ENCODE data around the gene GLP1R. TPM values are rescaled to one million over a fixed set of nuclear protein-coding genes. Genes with fewer than 3 reads are reported as not detected.

Gene GLP1R
- total and polyA plus RNA-seq, 4 donors = 0.06 to 1.3 (median 0.13) TPM

DNA sequence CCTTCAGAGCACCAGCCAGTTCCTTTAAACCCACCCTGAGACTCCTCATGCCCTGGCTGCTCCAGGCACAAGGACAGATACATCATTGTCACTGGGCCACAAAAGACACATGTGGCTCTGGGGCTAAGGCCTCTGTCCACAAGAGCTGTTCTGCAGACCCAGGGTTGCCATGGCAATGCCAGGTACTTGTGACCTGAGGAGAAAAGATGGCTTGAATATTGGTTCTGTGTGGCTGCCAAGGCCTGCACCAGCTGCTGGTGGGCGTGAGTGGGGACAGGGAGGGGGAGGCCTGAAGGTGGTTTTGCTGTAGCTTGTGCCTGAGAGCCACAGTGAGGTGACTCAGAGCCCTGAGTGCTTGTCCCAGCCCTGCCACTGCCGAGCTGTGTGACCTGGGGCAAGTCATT lies 34.7 kb downstream of the GLP1R start:
- Histone ChIP-seq H3K9ac (ENCODE audit: insufficient read depth in 1 of 2, low read length in 2 of 2) (no peak overlapping the region), H3K27me3 (ENCODE audit: control insufficient read depth in 3 of 3, insufficient read depth in 3 of 3, low read length in 2 of 3) (no peaks in the 10 kb centered on the region), H3K9me3 (ENCODE audit: control insufficient read depth in 4 of 4, insufficient read depth in 3 of 4, low read length in 3 of 4) (no peaks in the 10 kb centered on the region), H3K36me3 (ENCODE audit: control insufficient read depth in 4 of 4, insufficient read depth in 4 of 4, low read length in 4 of 4) (no peaks in the 10 kb centered on the region), H3K27ac (ENCODE audit: low read depth in 1 of 2, low read length in 1 of 2) (no peak overlapping the region), H3K4me3 (no peak overlapping the region), H3K4me1 (ENCODE audit: control insufficient read depth in 5 of 5, insufficient read depth in 5 of 5, low read length in 5 of 5) (peaks cover 0 to 31% (median 0%) of the 10 kb centered on the region in 5 donors)
- TF ChIP-seq, protein P1, sequence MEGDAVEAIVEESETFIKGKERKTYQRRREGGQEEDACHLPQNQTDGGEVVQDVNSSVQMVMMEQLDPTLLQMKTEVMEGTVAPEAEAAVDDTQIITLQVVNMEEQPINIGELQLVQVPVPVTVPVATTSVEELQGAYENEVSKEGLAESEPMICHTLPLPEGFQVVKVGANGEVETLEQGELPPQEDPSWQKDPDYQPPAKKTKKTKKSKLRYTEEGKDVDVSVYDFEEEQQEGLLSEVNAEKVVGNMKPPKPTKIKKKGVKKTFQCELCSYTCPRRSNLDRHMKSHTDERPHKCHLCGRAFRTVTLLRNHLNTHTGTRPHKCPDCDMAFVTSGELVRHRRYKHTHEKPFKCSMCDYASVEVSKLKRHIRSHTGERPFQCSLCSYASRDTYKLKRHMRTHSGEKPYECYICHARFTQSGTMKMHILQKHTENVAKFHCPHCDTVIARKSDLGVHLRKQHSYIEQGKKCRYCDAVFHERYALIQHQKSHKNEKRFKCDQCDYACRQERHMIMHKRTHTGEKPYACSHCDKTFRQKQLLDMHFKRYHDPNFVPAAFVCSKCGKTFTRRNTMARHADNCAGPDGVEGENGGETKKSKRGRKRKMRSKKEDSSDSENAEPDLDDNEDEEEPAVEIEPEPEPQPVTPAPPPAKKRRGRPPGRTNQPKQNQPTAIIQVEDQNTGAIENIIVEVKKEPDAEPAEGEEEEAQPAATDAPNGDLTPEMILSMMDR (IDR thresholded peaks at IDR 0.05; ENCODE audit: control extremely low read depth, extremely low read depth) = no peak
- no peak for ATAC-seq (ENCODE audit: insufficient read depth, low FRiP score)
- no peak for DNase-seq
- WGBS, 2 donors = 57 to 62% methylated on average over 2 of the region's 2 CpGs

DNA sequence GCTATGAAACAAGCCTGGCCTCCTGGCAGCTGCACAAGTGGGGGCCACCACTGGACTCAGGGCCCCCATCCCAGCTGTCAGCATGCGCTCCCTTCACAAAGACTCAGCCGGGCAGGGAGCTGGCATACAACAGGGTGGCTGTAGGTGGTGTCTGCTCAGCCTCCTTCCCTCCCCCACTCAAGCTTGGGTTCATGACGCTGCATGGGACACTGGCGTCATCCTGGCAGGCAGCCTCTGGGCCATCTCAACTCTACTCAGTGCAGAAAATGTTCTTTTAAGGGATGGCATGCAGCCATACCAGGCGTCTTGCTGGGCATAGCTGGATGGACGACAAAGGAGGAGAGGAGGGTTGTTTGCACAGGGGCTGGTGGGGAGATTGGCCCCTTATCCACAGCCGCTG lies 35.9 kb downstream of the GLP1R start:
- 78 to 87% methylated on average over 6 to 7 of the region's 7 CpGs for WGBS, 2 donors
- peaks cover 2 to 43% (median 7%) of the 10 kb centered on the region in 5 donors for H3K4me1 ChIP-seq (ENCODE audit: control insufficient read depth in 5 of 5, insufficient read depth in 5 of 5, low read length in 5 of 5)
- no peak overlapping the region for H3K4me3 ChIP-seq
- H3K36me3 ChIP-seq (ENCODE audit: control insufficient read depth in 4 of 4, insufficient read depth in 4 of 4, low read length in 4 of 4) = no peaks in the 10 kb centered on the region
- TF ChIP-seq, protein P1 (IDR thresholded peaks at IDR 0.05; ENCODE audit: control extremely low read depth, extremely low read depth) = no peak
- H3K27me3 ChIP-seq (ENCODE audit: control insufficient read depth in 3 of 3, insufficient read depth in 3 of 3, low read length in 2 of 3) = no peaks in the 10 kb centered on the region
- ATAC-seq (ENCODE audit: insufficient read depth, low FRiP score) = no peak
- H3K9ac ChIP-seq (ENCODE audit: insufficient read depth in 1 of 2, low read length in 2 of 2) = no peak overlapping the region
- peaks cover 0 to 2% (median 0%) of the 10 kb centered on the region in 4 donors for H3K9me3 ChIP-seq (ENCODE audit: control insufficient read depth in 4 of 4, insufficient read depth in 3 of 4, low read length in 3 of 4)
- no peak overlapping the region for H3K27ac ChIP-seq (ENCODE audit: low read depth in 1 of 2, low read length in 1 of 2)
- DNase-seq = peak in 1 of 3 donors; percentile 28

GRCh38 chr6:39085129-39085797 lies 36.7 kb downstream of the GLP1R start:
- TF ChIP-seq, protein P1 (IDR thresholded peaks at IDR 0.05; ENCODE audit: control extremely low read depth, extremely low read depth) = no peak
- H3K9me3 ChIP-seq (ENCODE audit: control insufficient read depth in 4 of 4, insufficient read depth in 3 of 4, low read length in 3 of 4) = peaks cover 0 to 2% (median 0%) of the 10 kb centered on the region in 4 donors
- ATAC-seq (ENCODE audit: insufficient read depth, low FRiP score) (no peak), DNase-seq (peak; percentile 40 to 63 (median 57))
- 71 to 73% methylated on average over 5 of the region's 5 CpGs for WGBS, 2 donors
- no peak overlapping the region for H3K27ac ChIP-seq (ENCODE audit: low read depth in 1 of 2, low read length in 1 of 2)
- no peak overlapping the region for H3K4me3 ChIP-seq
- H3K4me1 ChIP-seq (ENCODE audit: control insufficient read depth in 5 of 5, insufficient read depth in 5 of 5, low read length in 5 of 5) = peaks cover 3 to 43% (median 7%) of the 10 kb centered on the region in 5 donors
- no peak overlapping the region for H3K9ac ChIP-seq (ENCODE audit: insufficient read depth in 1 of 2, low read length in 2 of 2)
- H3K27me3 ChIP-seq (ENCODE audit: control insufficient read depth in 3 of 3, insufficient read depth in 3 of 3, low read length in 2 of 3) = no peaks in the 10 kb centered on the region
- H3K36me3 ChIP-seq (ENCODE audit: control insufficient read depth in 4 of 4, insufficient read depth in 4 of 4, low read length in 4 of 4) = no peaks in the 10 kb centered on the region

Measured in lung (tissue), 12 donors.